HEK293 (cell line): ENCODE results near the gene LMAN1L.

Source experiments
- CTCF ChIA-PET: fragments of 350-600 bp; formaldehyde crosslinking; extraction: SDS; loops from one replicate; lab custom pipeline; 2021; ENCODE audit warnings: antibody characterized with exemption; lab: Yijun Ruan, JAX
- POLR2A ChIA-PET: fragments of 300-600 bp; formaldehyde crosslinking; extraction: SDS; loops from one replicate; lab custom pipeline; 2020; ENCODE audit warnings: antibody characterized with exemption, inconsistent platforms; lab: Yijun Ruan, JAX
- H3K27ac ChIP-seq: fragments of 200-500 bp; sonication (Bioruptor generic); 2 replicates; pipeline ENCODE4 v1.5.1; 2014; ENCODE audit warnings: low read depth, low read length, control low read depth, inconsistent platforms; ENCODE audit errors: extremely low read depth
- H3K36me3 ChIP-seq, 2 experiments: fragments of 200-500 bp in 1 of 2; sonication (Bioruptor generic) in 1 of 2; 1 replicate in 1 of 2; 2 replicates in 1 of 2; pipeline ENCODE4 v1.5.1; 2014 to 2017; ENCODE audit warnings: inconsistent platforms in 2 of 2, low read length in 2 of 2; ENCODE audit not compliant: control insufficient read depth in 2 of 2, insufficient read depth in 1 of 2
- H3K4me1 ChIP-seq: fragments of 200-500 bp; sonication (Bioruptor generic); 2 replicates; pipeline ENCODE4 v1.5.1; 2014; ENCODE audit warnings: mild to moderate bottlenecking, low read length, inconsistent platforms; ENCODE audit not compliant: control insufficient read depth, insufficient read depth
- H3K4me3 ChIP-seq: 2 replicates; pipeline ENCODE4 v1.5.1; 2011; ENCODE audit warnings: low read depth, mild to moderate bottlenecking, control low read depth, low read length, moderate library complexity
- H3K9me3 ChIP-seq: fragments of 200-500 bp; sonication (Bioruptor generic); 2 replicates; pipeline ENCODE4 v1.5.1; 2014; ENCODE audit warnings: low read depth, low read length, inconsistent platforms; ENCODE audit not compliant: control insufficient read depth, insufficient read depth
- IKZF3 ChIP-seq: fragments of 450-650 bp; IDR thresholded peaks from 2 replicates; pipeline ENCODE4 v1.5.0; 2018; ENCODE audit warnings: missing biosample characterization, mild to moderate bottlenecking, missing genetic modification characterization, moderate library complexity
- KLF1 ChIP-seq: fragments of 450-650 bp; formaldehyde crosslinking; IDR thresholded peaks from 2 replicates; pipeline ENCODE4 v1.5.1; 2016; ENCODE audit warnings: missing biosample characterization, missing genetic modification characterization
- KLF16 ChIP-seq: fragments of 450-650 bp; formaldehyde crosslinking; IDR thresholded peaks from 2 replicates; pipeline ENCODE4 v1.5.1; 2017; ENCODE audit warnings: missing biosample characterization, missing genetic modification characterization
- KLF7 ChIP-seq: fragments of 450-650 bp; formaldehyde crosslinking; IDR thresholded peaks from 2 replicates; pipeline ENCODE4 v1.5.1; 2016; ENCODE audit warnings: missing biosample characterization, missing genetic modification characterization, borderline replicate concordance
- REST ChIP-seq: fragments of 450-650 bp; formaldehyde crosslinking; IDR thresholded peaks from 2 replicates; pipeline ENCODE4 v1.5.1; 2016; ENCODE audit warnings: missing biosample characterization, missing genetic modification characterization
- ZBTB20 ChIP-seq: fragments of 450-650 bp; formaldehyde crosslinking; IDR thresholded peaks from 2 replicates; pipeline ENCODE4 v1.5.1; 2016; ENCODE audit warnings: missing biosample characterization, missing genetic modification characterization
- ZBTB21 ChIP-seq: fragments of 450-650 bp; formaldehyde crosslinking; IDR thresholded peaks from 2 replicates; pipeline ENCODE4 v1.5.1; 2017; ENCODE audit warnings: missing biosample characterization, missing genetic modification characterization
- ZBTB44 ChIP-seq: fragments of 450-650 bp; IDR thresholded peaks from 2 replicates; pipeline ENCODE4 v1.5.1; 2018; ENCODE audit warnings: missing biosample characterization, mild to moderate bottlenecking, missing genetic modification characterization
- ZFP69B ChIP-seq: fragments of 450-650 bp; formaldehyde crosslinking; IDR thresholded peaks from 2 replicates; pipeline ENCODE4 v1.5.1; 2016; ENCODE audit warnings: missing biosample characterization, missing genetic modification characterization
- ZIC2 ChIP-seq: fragments of 450-650 bp; formaldehyde crosslinking; IDR thresholded peaks from 2 replicates; pipeline ENCODE4 v1.5.1; 2016; ENCODE audit warnings: missing biosample characterization, missing genetic modification characterization
- ZNF121 ChIP-seq: fragments of 450-650 bp; formaldehyde crosslinking; IDR thresholded peaks from 2 replicates; pipeline ENCODE4 v1.5.1; 2016; ENCODE audit warnings: missing biosample characterization, missing genetic modification characterization
- ZNF175 ChIP-seq: fragments of 450-650 bp; formaldehyde crosslinking; IDR thresholded peaks from 2 replicates; pipeline ENCODE4 v1.5.1; 2016; ENCODE audit warnings: missing biosample characterization, missing genetic modification characterization
- ZNF302 ChIP-seq: fragments of 450-650 bp; formaldehyde crosslinking; IDR thresholded peaks from 2 replicates; pipeline ENCODE4 v1.5.1; 2016; ENCODE audit warnings: missing biosample characterization, missing genetic modification characterization, low read depth
- ZNF324 ChIP-seq: fragments of 450-650 bp; formaldehyde crosslinking; IDR thresholded peaks from 2 replicates; pipeline ENCODE4 v1.5.1; 2016; ENCODE audit warnings: missing biosample characterization, missing genetic modification characterization
- ZNF335 ChIP-seq: fragments of 450-650 bp; formaldehyde crosslinking; conservative IDR thresholded peaks from 2 replicates; pipeline ENCODE4 v1.5.1; 2016; ENCODE audit warnings: missing biosample characterization, missing genetic modification characterization
- ZNF404 ChIP-seq: fragments of 450-650 bp; formaldehyde crosslinking; IDR thresholded peaks from 2 replicates; pipeline ENCODE4 v1.5.1; 2017; ENCODE audit warnings: missing biosample characterization, missing genetic modification characterization
- ZNF501 ChIP-seq: fragments of 450-650 bp; formaldehyde crosslinking; IDR thresholded peaks from 2 replicates; pipeline ENCODE4 v1.5.1; 2016; ENCODE audit warnings: missing biosample characterization, missing genetic modification characterization
- ZNF621 ChIP-seq: fragments of 450-650 bp; formaldehyde crosslinking; IDR thresholded peaks from 2 replicates; pipeline ENCODE4 v1.5.1; 2017; ENCODE audit warnings: missing biosample characterization, missing genetic modification characterization
- ZNF629 ChIP-seq: fragments of 450-650 bp; formaldehyde crosslinking; IDR thresholded peaks from 2 replicates; pipeline ENCODE4 v1.5.1; 2017; ENCODE audit warnings: missing biosample characterization, missing genetic modification characterization
- ZNF639 ChIP-seq: fragments of 450-650 bp; formaldehyde crosslinking; IDR thresholded peaks from 2 replicates; pipeline ENCODE4 v1.5.1; 2016; ENCODE audit warnings: missing biosample characterization, missing genetic modification characterization
- ZNF704 ChIP-seq: fragments of 450-650 bp; formaldehyde crosslinking; IDR thresholded peaks from 2 replicates; pipeline ENCODE4 v1.5.1; 2016; ENCODE audit warnings: missing biosample characterization, missing genetic modification characterization
- ZSCAN16 ChIP-seq: fragments of 450-650 bp; formaldehyde crosslinking; IDR thresholded peaks from 2 replicates; pipeline ENCODE4 v1.5.1; 2016; ENCODE audit warnings: missing biosample characterization, missing genetic modification characterization
- ZSCAN30 ChIP-seq: fragments of 450-650 bp; IDR thresholded peaks from 2 replicates; pipeline ENCODE4 v1.5.1; 2018; ENCODE audit warnings: missing biosample characterization, mild to moderate bottlenecking, missing genetic modification characterization, moderate library complexity
- ZSCAN4 ChIP-seq: fragments of 450-650 bp; formaldehyde crosslinking; IDR thresholded peaks from 2 replicates; pipeline ENCODE4 v1.5.1; 2017; ENCODE audit warnings: missing biosample characterization, missing genetic modification characterization
- ZXDB ChIP-seq: fragments of 450-650 bp; formaldehyde crosslinking; IDR thresholded peaks from 2 replicates; pipeline ENCODE4 v1.5.1; 2016; ENCODE audit warnings: missing biosample characterization, missing genetic modification characterization

Gene LMAN1L

GRCh38 chr15:74842581-74843444 is 30.2 kb downstream of the LMAN1L start, which contains the start of gene ULK3 (continued):
- TF ChIP-seq REST (no peak), ZNF121 (no peak), ZNF501 (tag by site-specific recombination) (peak; percentile 57; the same call in 1 of the 2 replicates), KLF7 (tag by site-specific recombination) (peak; percentile 44; the same call in 1 of the 2 replicates), ZNF639 (no peak), ZBTB44 (tag by site-specific recombination) (peak; percentile 78), ZNF175 (no peak)

- Histone ChIP-seq H3K36me3 (peaks cover 6 to 55% of the 10 kb centered on the region in 2 experiments; a peak in 2 of 3 replicates), H3K9me3 (no peaks in the 10 kb centered on the region), H3K4me3 (peak overlapping the region; percentile 30), H3K27ac (peak overlapping the region; percentile 86), H3K4me1 (peaks cover 10% of the 10 kb centered on the region)
- POLR2A ChIA-PET = interaction anchor here (0.5 to 2.3 kb wide), 7 partner anchors 10 to 1472 kb away, joined by 3 to 12 read pairs (median 5); partner anchors contain the start of genes FAM219B and MPI
- CTCF ChIA-PET = interaction anchor here (0.6 to 4.5 kb wide), 10 partner anchors 15 to 107 kb away, joined by 3 to 29 read pairs (median 4); no protein-coding TSS in a partner anchor
- TF ChIP-seq ZNF404 (tag by site-specific recombination) (0 out of 2 replicates have a peak, but pooled peaks have one; percentile 14), ZSCAN16 (tag by site-specific recombination) (peak; percentile 49; the same call in 1 of the 2 replicates), ZNF324 (tag by site-specific recombination) (peak; percentile 53; the same call in 1 of the 2 replicates), IKZF3 (tag by site-specific recombination) (0 out of 2 replicates have a peak, but pooled peaks have one; percentile 4), ZNF621 (tag by site-specific recombination) (no peak), ZFP69B (tag by site-specific recombination) (peak; percentile 11; the same call in 1 of the 2 replicates), ZSCAN30 (tag by site-specific recombination) (peak; percentile 24; the same call in 1 of the 2 replicates), KLF1 (tag by site-specific recombination) (no peak), ZBTB20 (0 out of 2 replicates have a peak, but pooled peaks have one; percentile 18), ZNF629 (tag by site-specific recombination) (0 out of 2 replicates have a peak, but pooled peaks have one; percentile 7), ZBTB44 (tag by site-specific recombination) (no peak), KLF16 (tag by site-specific recombination) (peak; percentile 5; the same call in 1 of the 2 replicates), ZNF302 (tag by site-specific recombination) (no peak), ZIC2 (tag by site-specific recombination) (no peak), ZNF335 (tag by site-specific recombination) (peak; percentile 54), ZNF704 (tag by site-specific recombination) (no peak), ZSCAN4 (tag by site-specific recombination) (no peak), ZBTB21 (tag by site-specific recombination) (0 out of 2 replicates have a peak, but pooled peaks have one; percentile 39), ZXDB (peak; percentile 13; the same call in 1 of the 2 replicates)
Observed at GRCh38 chr15:74843445-74843828, 30.8 kb downstream of the LMAN1L start.
